Thyroid gland (tissue), 4 donors: ENCODE results near the gene GPR155.

Source experiments
- CTCF ChIP-seq, 6 experiments: fragments of 200-600 bp in 3 of 6; fragments of 450-650 bp in 3 of 6; sonication (generic) in 3 of 6; IDR thresholded peaks; one replicate each; pipeline ENCODE4 v1.5.1; 2016 to 2019; ENCODE audit warnings: antibody characterized with exemption in 6 of 6, mild to moderate bottlenecking in 2 of 6, inconsistent platforms in 1 of 6, moderate library complexity in 1 of 6
- POLR2A ChIP-seq, 2 donors: fragments of 450-650 bp; IDR thresholded peaks; one replicate each; pipeline ENCODE4 v1.6.1; 2017; ENCODE audit warnings: antibody characterized with exemption in 2 of 2, mild to moderate bottlenecking in 2 of 2, moderate library complexity in 1 of 2

GRCh38 chr2:174383796-174384195 lies 103.0 kb downstream of the GPR155 start:
- TF ChIP-seq CTCF (IDR thresholded peaks at IDR 0.05): no peak
- no peak for TF ChIP-seq POLR2A (IDR thresholded peaks at IDR 0.05)
